PC-3 (cell line): ENCODE data around the gene BNC1. TPM values are rescaled to one million over a fixed set of nuclear protein-coding genes. Genes with fewer than 3 reads are reported as not detected.

Experiments used
- ATAC-seq: fragments of 200-7000 bp; cut with Tn5 transposase; 2 replicates; pipeline ENCODE4 v1.9.1; 2020; ENCODE audit warnings: mild to moderate bottlenecking, moderate library complexity
- BruUV-seq: library from RNA; stranded (reverse); fragments of 400-500 nt; replicated peaks from 2 replicates; lab custom pipeline; 2021; lab: Mats Ljungman, UMichigan
- CTCF ChIA-PET: fragments of 300-600 bp; sonication (Branson Sonifier 250); formaldehyde crosslinking; loops from one replicate; lab custom pipeline; 2022; ENCODE audit warnings: antibody characterized with exemption; lab: Charles Lee
- POLR2A ChIA-PET: fragments of 300-600 bp; sonication (Branson Sonifier 250); formaldehyde crosslinking; loops from one replicate; lab custom pipeline; 2022; ENCODE audit warnings: antibody characterized with exemption; ENCODE audit not compliant: unreplicated experiment; lab: Charles Lee
- DNase-seq: peaks from one replicate; pipeline ENCODE4 v3.0.0-alpha.2; 2015
- H2AFZ ChIP-seq: fragments of 300-600 bp; sonication (generic); 2 replicates; pipeline ENCODE4 v1.6.0; 2016; ENCODE audit warnings: antibody characterized with exemption, low read length
- H3F3A ChIP-seq: fragments of 300-600 bp; sonication (generic); one replicate; pipeline ENCODE4 v1.6.0; 2017; ENCODE audit warnings: antibody characterized with exemption, low read length, control low read depth, mild to moderate bottlenecking; ENCODE audit not compliant: unreplicated experiment
- H3K27ac ChIP-seq: fragments of 300-600 bp; sonication (generic); 2 replicates; pipeline ENCODE4 v1.5.1; 2016; ENCODE audit warnings: mild to moderate bottlenecking, low read length
- H3K27me3 ChIP-seq: fragments of 300-600 bp; sonication (generic); 2 replicates; pipeline ENCODE4 v1.6.1; 2016; ENCODE audit warnings: low read length, mixed read lengths
- H3K36me3 ChIP-seq: fragments of 300-600 bp; sonication (generic); 2 replicates; pipeline ENCODE4 v1.6.1; 2016; ENCODE audit warnings: low read depth, mixed run types, low read length, mixed read lengths
- H3K4me1 ChIP-seq: fragments of 300-600 bp; sonication (generic); 2 replicates; pipeline ENCODE4 v1.5.1; 2016; ENCODE audit warnings: low read length; ENCODE audit not compliant: insufficient read depth
- H3K4me2 ChIP-seq: fragments of 300-600 bp; sonication (generic); 2 replicates; pipeline ENCODE4 v1.6.0; 2016; ENCODE audit warnings: low read length
- H3K4me3 ChIP-seq: fragments of 300-600 bp; sonication (generic); 2 replicates; pipeline ENCODE4 v1.5.1; 2016; ENCODE audit warnings: mild to moderate bottlenecking, low read length, mixed read lengths
- H3K79me2 ChIP-seq: fragments of 300-600 bp; sonication (generic); 2 replicates; pipeline ENCODE4 v1.6.1; 2017; ENCODE audit warnings: low read length, mixed read lengths
- H3K9ac ChIP-seq: fragments of 300-600 bp; sonication (generic); 2 replicates; pipeline ENCODE4 v1.6.0; 2016; ENCODE audit warnings: mild to moderate bottlenecking, low read length
- H3K9me2 ChIP-seq: fragments of 300-600 bp; sonication (generic); replicated peaks from 2 replicates; pipeline ENCODE4 v1.6.1; 2016; ENCODE audit warnings: mixed run types, low read length, mixed read lengths
- H3K9me3 ChIP-seq: fragments of 300-600 bp; sonication (generic); 2 replicates; pipeline ENCODE4 v1.6.1; 2016; ENCODE audit warnings: low read length, mixed read lengths
- H4K20me1 ChIP-seq: fragments of 300-600 bp; sonication (generic); 2 replicates; pipeline ENCODE4 v1.6.1; 2016; ENCODE audit warnings: low read length, mixed read lengths
- EZH2 ChIP-seq: fragments of 300-600 bp; sonication (generic); IDR thresholded peaks from one replicate; pipeline ENCODE4 v1.6.1; 2017; ENCODE audit warnings: antibody characterized with exemption, mild to moderate bottlenecking, low read length; ENCODE audit not compliant: unreplicated experiment
- EZH2phosphoT487 ChIP-seq: fragments of 300-600 bp; sonication (generic); IDR thresholded peaks from 2 replicates; pipeline ENCODE4 v1.6.1; 2018; ENCODE audit warnings: mild to moderate bottlenecking, antibody characterized with exemption, low read length, borderline replicate concordance
- intact Hi-C: fragments of 100-400 bp; cut with micrococcal nuclease; formaldehyde crosslinking; loops from 2 replicates; pipeline ENCODE4 v1.9.0; 2023
- total RNA-seq: library from RNA; depleted of rRNA; stranded (reverse); fragments of >200 nt; gene quantifications from 2 replicates; pipeline ENCODE4 v1.2.3, GENCODE V29; 2014
- TF ChIP-seq, protein P1 (sequence below): fragments of 300-600 bp; sonication (generic); conservative IDR thresholded peaks from 2 replicates; pipeline ENCODE4 v1.5.1; 2017; ENCODE audit warnings: antibody characterized with exemption, low read depth, mild to moderate bottlenecking, low read length

Gene BNC1
- total RNA-seq, 1 experiment from 2014 or later, result 2.4 TPM

DNA sequence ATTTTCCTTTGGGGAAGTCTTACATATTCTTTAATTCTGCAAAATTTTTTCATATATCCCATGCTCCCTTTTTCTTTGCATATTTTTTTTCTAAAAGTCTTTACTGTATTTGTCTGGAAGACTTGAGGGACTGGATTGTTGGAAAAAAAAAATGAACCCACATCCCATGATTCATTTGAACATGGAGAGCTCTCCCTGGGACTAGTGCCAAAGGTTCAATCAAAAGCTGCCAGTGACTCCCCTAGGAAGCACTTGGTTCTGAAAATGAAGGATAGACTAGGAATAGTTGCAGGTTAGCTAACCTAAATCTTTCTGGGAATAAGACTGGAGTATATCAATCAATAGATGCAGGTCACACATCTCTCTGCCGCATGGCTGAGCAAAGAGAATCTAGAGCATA lies 16.4 kb upstream of the BNC1 start:
- TF ChIP-seq EZH2phosphoT487, result no peak
- TF ChIP-seq, protein P1, sequence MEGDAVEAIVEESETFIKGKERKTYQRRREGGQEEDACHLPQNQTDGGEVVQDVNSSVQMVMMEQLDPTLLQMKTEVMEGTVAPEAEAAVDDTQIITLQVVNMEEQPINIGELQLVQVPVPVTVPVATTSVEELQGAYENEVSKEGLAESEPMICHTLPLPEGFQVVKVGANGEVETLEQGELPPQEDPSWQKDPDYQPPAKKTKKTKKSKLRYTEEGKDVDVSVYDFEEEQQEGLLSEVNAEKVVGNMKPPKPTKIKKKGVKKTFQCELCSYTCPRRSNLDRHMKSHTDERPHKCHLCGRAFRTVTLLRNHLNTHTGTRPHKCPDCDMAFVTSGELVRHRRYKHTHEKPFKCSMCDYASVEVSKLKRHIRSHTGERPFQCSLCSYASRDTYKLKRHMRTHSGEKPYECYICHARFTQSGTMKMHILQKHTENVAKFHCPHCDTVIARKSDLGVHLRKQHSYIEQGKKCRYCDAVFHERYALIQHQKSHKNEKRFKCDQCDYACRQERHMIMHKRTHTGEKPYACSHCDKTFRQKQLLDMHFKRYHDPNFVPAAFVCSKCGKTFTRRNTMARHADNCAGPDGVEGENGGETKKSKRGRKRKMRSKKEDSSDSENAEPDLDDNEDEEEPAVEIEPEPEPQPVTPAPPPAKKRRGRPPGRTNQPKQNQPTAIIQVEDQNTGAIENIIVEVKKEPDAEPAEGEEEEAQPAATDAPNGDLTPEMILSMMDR, result no peak
- no peak for TF ChIP-seq EZH2
- no peak overlapping the region for H3K9ac ChIP-seq
- POLR2A ChIA-PET, result no interaction called here
- no peaks in the 10 kb centered on the region for H4K20me1 ChIP-seq
- ATAC-seq (no peak), DNase-seq (peak; percentile 64)
- H3K4me1 ChIP-seq, result peaks cover 25% of the 10 kb centered on the region
- H3K9me2 ChIP-seq, result no peaks in the 10 kb centered on the region
- no peaks in the 10 kb centered on the region for H3K36me3 ChIP-seq
- H3K4me2 ChIP-seq, result no peak overlapping the region
- no peaks in the 10 kb centered on the region for H3K27me3 ChIP-seq
- no TSS peak for BruUV-seq
- intact Hi-C loops, result no loop called here
- no peaks in the 10 kb centered on the region for H3K9me3 ChIP-seq
- no peak overlapping the region for H3K4me3 ChIP-seq
- H2AFZ ChIP-seq, result no peak overlapping the region
- H3K27ac ChIP-seq, result peak overlapping the region; percentile 33
- CTCF ChIA-PET, result no interaction called here
- H3K79me2 ChIP-seq, result no peaks in the 10 kb centered on the region
- H3F3A ChIP-seq, result peaks cover 4% of the 10 kb centered on the region

DNA sequence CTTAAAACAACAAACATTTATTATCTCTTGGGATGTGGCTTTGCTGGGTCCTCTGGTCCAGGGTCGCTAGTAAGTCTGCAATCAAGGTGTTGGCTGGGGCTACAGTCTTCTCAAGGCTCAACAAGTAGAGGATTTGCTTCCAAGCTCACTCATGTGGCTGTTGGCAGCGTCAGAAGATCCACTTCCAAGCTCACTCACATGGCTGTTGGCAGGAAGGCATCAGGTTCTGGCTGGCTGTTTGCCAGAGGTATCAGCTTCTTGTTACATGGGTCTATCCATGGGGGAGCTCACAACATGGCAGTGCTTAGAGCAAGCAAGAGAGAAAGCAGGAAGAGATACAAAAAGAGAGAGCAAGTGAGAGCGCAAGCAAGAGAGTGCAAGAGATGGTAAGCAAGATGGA lies 15.0 kb upstream of the BNC1 start:
- Histone ChIP-seq H3K9me3 (no peaks in the 10 kb centered on the region), H3K4me2 (no peak overlapping the region), H3K4me3 (no peak overlapping the region), H3K9ac (no peak overlapping the region), H4K20me1 (no peaks in the 10 kb centered on the region), H3K27ac (no peak overlapping the region), H3K4me1 (peaks cover 12% of the 10 kb centered on the region), H3F3A (no peaks in the 10 kb centered on the region), H3K27me3 (no peaks in the 10 kb centered on the region), H3K79me2 (no peaks in the 10 kb centered on the region), H3K9me2 (no peaks in the 10 kb centered on the region), H2AFZ (no peak overlapping the region), H3K36me3 (no peaks in the 10 kb centered on the region)
- POLR2A ChIA-PET, result no interaction called here
- intact Hi-C loops, result no loop called here
- TF ChIP-seq EZH2phosphoT487, result no peak
- TF ChIP-seq, protein P1, result no peak
- no peak for TF ChIP-seq EZH2
- DNase-seq (no peak), ATAC-seq (no peak)
- BruUV-seq, result no TSS peak
- CTCF ChIA-PET, result no interaction called here

DNA sequence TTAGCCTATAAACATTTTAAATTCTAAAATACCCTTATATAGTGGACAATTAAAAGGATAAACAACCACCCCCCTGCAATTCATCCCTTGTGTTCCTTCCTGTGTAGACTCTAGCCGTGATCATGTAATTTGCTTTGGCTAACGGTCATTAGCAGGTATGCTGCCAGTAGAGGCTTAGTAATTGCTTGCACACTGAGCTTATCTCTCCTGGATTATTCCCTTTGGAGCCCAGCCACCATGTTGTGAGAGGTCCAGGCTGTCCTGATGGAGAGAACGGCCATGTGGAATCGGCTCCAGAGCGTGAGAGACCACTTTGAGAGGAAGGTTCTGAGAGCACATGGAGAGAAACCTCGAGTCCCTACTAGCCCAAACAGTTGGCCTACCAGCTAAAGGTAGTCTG lies 11.0 kb upstream of the BNC1 start:
- intact Hi-C loops, result no loop called here

More for the DNA sequence above, 11.0 kb upstream of the BNC1 start:
- Histone ChIP-seq H2AFZ (no peak overlapping the region), H3K79me2 (no peaks in the 10 kb centered on the region; the same call in 1 of the 2 replicates), H3K9ac (no peak overlapping the region), H3K9me2 (no peaks in the 10 kb centered on the region), H3K4me3 (no peak overlapping the region), H3K36me3 (no peaks in the 10 kb centered on the region), H4K20me1 (no peaks in the 10 kb centered on the region), H3K27ac (no peak overlapping the region), H3K9me3 (no peaks in the 10 kb centered on the region), H3K27me3 (no peaks in the 10 kb centered on the region), H3K4me1 (peaks cover 23% of the 10 kb centered on the region), H3F3A (no peaks in the 10 kb centered on the region), H3K4me2 (no peak overlapping the region)
- CTCF ChIA-PET, result no interaction called here
- DNase-seq, result no peak
- ATAC-seq, result no peak
- BruUV-seq, result no TSS peak
- TF ChIP-seq, protein P1, result no peak
- TF ChIP-seq EZH2, result no peak
- TF ChIP-seq EZH2phosphoT487, result no peak
- POLR2A ChIA-PET, result no interaction called here
